NB4 (cell line): Measurements from ENCODE around the gene STEAP3.

ENCODE experiments used
- POLR2A ChIP-seq: IDR thresholded peaks from 2 replicates; pipeline ENCODE4 v1.6.1; 2011; ENCODE audit warnings: mild to moderate bottlenecking; ENCODE audit not compliant: insufficient read length; ENCODE audit errors: extremely low read depth
- TF ChIP-seq, protein P1 (sequence below): IDR thresholded peaks from one replicate; pipeline ENCODE4 v1.5.1; 2012; ENCODE audit warnings: low read depth, low read length

DNA sequence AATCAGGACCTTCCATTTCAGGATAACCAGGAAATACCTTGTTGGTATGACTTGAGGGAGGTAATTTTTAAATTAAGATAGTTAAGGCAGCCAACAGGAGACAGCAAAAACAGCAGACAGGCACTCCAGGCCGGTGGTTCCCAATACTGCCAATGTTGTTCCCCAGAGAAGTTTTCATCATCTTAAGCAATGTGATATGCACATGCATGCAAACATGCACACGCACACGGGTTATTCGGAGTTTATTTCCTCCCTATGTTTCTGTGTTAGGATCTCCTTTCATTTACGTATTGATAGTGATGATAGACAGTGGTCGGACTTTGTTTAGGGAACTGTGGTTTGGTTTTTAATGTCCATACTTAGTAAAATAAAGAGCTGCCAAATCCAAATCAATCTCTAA, 55.3 kb downstream of the STEAP3 start:
- TF ChIP-seq, protein P1, sequence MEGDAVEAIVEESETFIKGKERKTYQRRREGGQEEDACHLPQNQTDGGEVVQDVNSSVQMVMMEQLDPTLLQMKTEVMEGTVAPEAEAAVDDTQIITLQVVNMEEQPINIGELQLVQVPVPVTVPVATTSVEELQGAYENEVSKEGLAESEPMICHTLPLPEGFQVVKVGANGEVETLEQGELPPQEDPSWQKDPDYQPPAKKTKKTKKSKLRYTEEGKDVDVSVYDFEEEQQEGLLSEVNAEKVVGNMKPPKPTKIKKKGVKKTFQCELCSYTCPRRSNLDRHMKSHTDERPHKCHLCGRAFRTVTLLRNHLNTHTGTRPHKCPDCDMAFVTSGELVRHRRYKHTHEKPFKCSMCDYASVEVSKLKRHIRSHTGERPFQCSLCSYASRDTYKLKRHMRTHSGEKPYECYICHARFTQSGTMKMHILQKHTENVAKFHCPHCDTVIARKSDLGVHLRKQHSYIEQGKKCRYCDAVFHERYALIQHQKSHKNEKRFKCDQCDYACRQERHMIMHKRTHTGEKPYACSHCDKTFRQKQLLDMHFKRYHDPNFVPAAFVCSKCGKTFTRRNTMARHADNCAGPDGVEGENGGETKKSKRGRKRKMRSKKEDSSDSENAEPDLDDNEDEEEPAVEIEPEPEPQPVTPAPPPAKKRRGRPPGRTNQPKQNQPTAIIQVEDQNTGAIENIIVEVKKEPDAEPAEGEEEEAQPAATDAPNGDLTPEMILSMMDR, result no peak
- no peak for TF ChIP-seq POLR2A
